H1 (cell line): ENCODE data around the gene ACACA. TPM values are rescaled to one million over a fixed set of nuclear protein-coding genes. Genes with fewer than 3 reads are reported as not detected.

Experiments used
- CTCF ChIA-PET: fragments of 300-600 bp; sonication (Branson Sonifier 250); formaldehyde crosslinking; loops from one replicate; lab custom pipeline; 2021; ENCODE audit not compliant: partially characterized antibody; lab: Charles Lee
- POLR2A ChIA-PET: fragments of 300-600 bp; sonication (Branson Sonifier 250); formaldehyde crosslinking; loops from one replicate; lab custom pipeline; 2021; ENCODE audit warnings: inconsistent platforms; ENCODE audit not compliant: partially characterized antibody; lab: Charles Lee
- DNase-seq, 2 experiments: peaks; one replicate each; pipeline versions ENCODE4 v3.0.0 to v3.0.0-alpha.2; 2010 to 2022; ENCODE audit warnings: low spot score in 2 of 2, low read depth in 1 of 2, mixed read lengths in 1 of 2
- FAIRE-seq: peaks from 2 replicates; lab custom pipeline; 2011; peaks lifted over from hg19 to GRCh38; lab: Jason Lieb, UNC
- H2AFZ ChIP-seq: 2 replicates; pipeline ENCODE4 v1.8.1; 2012; ENCODE audit warnings: low read length, inconsistent platforms
- H2AK5ac ChIP-seq: 2 replicates; pipeline ENCODE4 v1.6.1; 2013; ENCODE audit warnings: low read depth, low read length
- H2BK120ac ChIP-seq: replicated peaks from 2 replicates; pipeline ENCODE3; 2013; ENCODE audit warnings: low read depth, low read length, inconsistent platforms
- H2BK12ac ChIP-seq: 2 replicates; pipeline ENCODE4 v1.6.1; 2013; ENCODE audit warnings: low read depth, low read length
- H2BK15ac ChIP-seq: 2 replicates; pipeline ENCODE4 v1.6.1; 2013; ENCODE audit warnings: low read length
- H2BK20ac ChIP-seq: 2 replicates; pipeline ENCODE4 v1.6.1; 2013; ENCODE audit warnings: low read length
- H2BK5ac ChIP-seq: 2 replicates; pipeline ENCODE4 v1.6.1; 2013; ENCODE audit warnings: low read depth, low read length
- H3K14ac ChIP-seq: 2 replicates; pipeline ENCODE4 v1.6.1; 2013; ENCODE audit warnings: inconsistent platforms; ENCODE audit not compliant: insufficient read length
- H3K18ac ChIP-seq: 2 replicates; pipeline ENCODE4 v1.6.1; 2013; ENCODE audit warnings: low read length; ENCODE audit errors: extremely low read depth
- H3K23ac ChIP-seq: 2 replicates; pipeline ENCODE4 v1.6.1; 2013; ENCODE audit warnings: inconsistent platforms; ENCODE audit not compliant: insufficient read length
- H3K23me2 ChIP-seq: 2 replicates; pipeline ENCODE4 v1.6.1; 2013; ENCODE audit warnings: low read depth, low read length
- H3K27ac ChIP-seq: 2 replicates; pipeline ENCODE4 v1.6.1; 2011; ENCODE audit warnings: low read depth, low read length, inconsistent platforms
- H3K27me3 ChIP-seq, 4 experiments: replicated peaks in 1 of 4; 1 replicate in 1 of 4; 2 replicates in 3 of 4; pipeline versions ENCODE4 v1.6.1 to v1.8.1; 2011 to 2013; ENCODE audit warnings: low read length in 3 of 4, mild to moderate bottlenecking in 3 of 4, inconsistent platforms in 2 of 4, mixed read lengths in 2 of 4, moderate library complexity in 1 of 4; ENCODE audit not compliant: control insufficient read depth in 3 of 4, insufficient read depth in 3 of 4; ENCODE audit errors: extremely low read depth in 1 of 4
- H3K36me3 ChIP-seq, 4 experiments: 2 replicates each; pipeline versions ENCODE4 v1.6.1 to v1.8.1; 2011 to 2013; ENCODE audit warnings: mild to moderate bottlenecking in 4 of 4, low read length in 3 of 4, moderate library complexity in 2 of 4, control low read depth in 1 of 4, inconsistent platforms in 1 of 4; ENCODE audit not compliant: insufficient read depth in 4 of 4, control insufficient read depth in 2 of 4
- H3K4ac ChIP-seq: replicated peaks from 2 replicates; pipeline ENCODE3; 2013; ENCODE audit warnings: low read length, low read depth, mixed read lengths, inconsistent platforms; ENCODE audit not compliant: insufficient read length
- H3K4me1 ChIP-seq, 4 experiments: replicated peaks in 1 of 4; 1 replicate in 1 of 4; 2 replicates in 3 of 4; pipeline versions ENCODE4 v1.6.1 to v1.8.1; 2011 to 2013; ENCODE audit warnings: low read length in 3 of 4, inconsistent platforms in 2 of 4, mixed read lengths in 1 of 4; ENCODE audit not compliant: insufficient read depth in 4 of 4, control insufficient read depth in 3 of 4
- H3K4me2 ChIP-seq, 2 experiments: 2 replicates each; pipeline versions ENCODE4 v1.6.1 to v1.8.1; 2011 to 2013; ENCODE audit warnings: low read depth in 2 of 2, low read length in 2 of 2, control low read depth in 1 of 2, inconsistent platforms in 1 of 2, mild to moderate bottlenecking in 1 of 2; ENCODE audit not compliant: insufficient read depth in 1 of 2
- H3K4me3 ChIP-seq, 4 experiments: fragments of 200-600, 300-600 bp in 1 of 4; sonication (generic), shearing (Covaris generic), sonication (Bioruptor Twin) in 1 of 4; 2 replicates each; pipeline versions ENCODE4 v1.5.1 to v1.8.1; 2011 to 2016; ENCODE audit warnings: low read length in 4 of 4, low read depth in 3 of 4, control low read depth in 2 of 4, inconsistent platforms in 2 of 4, mild to moderate bottlenecking in 2 of 4, mixed read lengths in 1 of 4, moderate library complexity in 1 of 4; ENCODE audit not compliant: insufficient read depth in 2 of 4; ENCODE audit errors: extremely low read depth in 1 of 4
- H3K56ac ChIP-seq: replicated peaks from 2 replicates; pipeline ENCODE3; 2013; ENCODE audit warnings: low read depth, mild to moderate bottlenecking, mixed read lengths, low read length, inconsistent platforms; ENCODE audit not compliant: insufficient read length
- H3K79me1 ChIP-seq: 2 replicates; pipeline ENCODE4 v1.6.1; 2013; ENCODE audit warnings: low read depth, low read length, control low read depth
- H3K79me2 ChIP-seq, 2 experiments: 2 replicates each; pipeline versions ENCODE4 v1.6.1 to v1.8.1; 2012 to 2013; ENCODE audit warnings: low read length in 2 of 2, mild to moderate bottlenecking in 2 of 2, inconsistent platforms in 1 of 2; ENCODE audit not compliant: insufficient read depth in 2 of 2, control insufficient read depth in 1 of 2
- H3K9ac ChIP-seq, 4 experiments: replicated peaks in 1 of 4; 1 replicate in 1 of 4; 2 replicates in 3 of 4; pipeline versions ENCODE4 v1.6.1 to v1.8.1; 2011 to 2013; ENCODE audit warnings: low read depth in 3 of 4, low read length in 3 of 4, control low read depth in 2 of 4, mild to moderate bottlenecking in 2 of 4, moderate library complexity in 2 of 4, inconsistent platforms in 1 of 4; ENCODE audit errors: extremely low read depth in 1 of 4
- H3K9me3 ChIP-seq, 2 experiments: 2 replicates each; pipeline versions ENCODE4 v1.6.1 to v1.8.1; 2012 to 2013; ENCODE audit warnings: mild to moderate bottlenecking in 2 of 2, moderate library complexity in 2 of 2, control low read depth in 1 of 2, inconsistent platforms in 1 of 2, low read depth in 1 of 2, low read length in 1 of 2, mixed read lengths in 1 of 2; ENCODE audit not compliant: insufficient read depth in 2 of 2
- H4K20me1 ChIP-seq, 2 experiments: replicated peaks in 1 of 2; 2 replicates each; pipeline versions ENCODE3 to v1.8.1; 2011 to 2013; ENCODE audit warnings: inconsistent platforms in 2 of 2, low read length in 2 of 2, mild to moderate bottlenecking in 1 of 2; ENCODE audit not compliant: insufficient read depth in 2 of 2, control insufficient read depth in 1 of 2
- H4K5ac ChIP-seq: 2 replicates; pipeline ENCODE4 v1.6.1; 2013; ENCODE audit warnings: low read length, low read depth, mixed read lengths, inconsistent platforms; ENCODE audit not compliant: insufficient read length
- H4K8ac ChIP-seq: 2 replicates; pipeline ENCODE4 v1.8.0; 2013; ENCODE audit warnings: mild to moderate bottlenecking, moderate library complexity, low read length, inconsistent platforms; ENCODE audit not compliant: insufficient read depth; ENCODE audit errors: extremely low read depth
- H4K91ac ChIP-seq: replicated peaks from 2 replicates; pipeline ENCODE3; 2013; ENCODE audit warnings: low read length, mixed read lengths, inconsistent platforms; ENCODE audit not compliant: insufficient read length
- CTCF ChIP-seq, 3 experiments: IDR thresholded peaks; 1 replicate in 2 of 3; 2 replicates in 1 of 3; pipeline versions ENCODE4 v1.5.1 to v1.6.1; 2011; ENCODE audit warnings: low read length in 3 of 3, mild to moderate bottlenecking in 3 of 3, inconsistent platforms in 2 of 3, low read depth in 1 of 3, moderate library complexity in 1 of 3; ENCODE audit not compliant: insufficient read depth in 1 of 3; ENCODE audit errors: control extremely low read depth in 1 of 3
- RXRA ChIP-seq: IDR thresholded peaks from 2 replicates; pipeline ENCODE4 v1.6.1; 2011; ENCODE audit warnings: low read depth, mild to moderate bottlenecking, low read length, moderate library complexity; ENCODE audit not compliant: insufficient read depth
- SP4 ChIP-seq: IDR thresholded peaks from 2 replicates; pipeline ENCODE4 v1.6.1; 2012; ENCODE audit warnings: low read length, inconsistent platforms
- TAF7 ChIP-seq: optimal IDR thresholded peaks from 2 replicates; pipeline ENCODE3; 2011; ENCODE audit warnings: low read depth, mild to moderate bottlenecking, inconsistent platforms, low read length, moderate library complexity, borderline replicate concordance
- polyA plus RNA-seq, 7 experiments: library from polyadenylated mRNA; depleted of rRNA in 3 of 7; stranded (reverse) in 5 of 7; unstranded in 2 of 7; fragments of >200 nt in 5 of 7; fragments of 200-250 nt in 2 of 7; gene quantifications; 1 replicate in 5 of 7; 2 replicates in 1 of 7; 4 replicates in 1 of 7; pipeline versions ENCODE4 v1.2.1 to v1.2.3, GENCODE V29; 2011 to 2013; ENCODE audit warnings: missing spikeins in 2 of 7, mixed read lengths in 2 of 7
- total RNA-seq: library from RNA; stranded (reverse); fragmentation: NEBNext Ultra II Directional; extraction: Animal tissue kit (Norgen Biotek cat#: 25700); gene quantifications from 2 replicates; pipeline ENCODE4 v1.2.1, GENCODE V29; 2021

Gene ACACA
- total and polyA plus RNA-seq, 2 of the 8 experiments (the other 6 are each of a cell fraction or from before 2014, with no cell fraction given): 74.0 to 160 TPM

GRCh38 chr17:37283414-37283961 lies 123.1 kb downstream of the ACACA start:
- no peak overlapping the region for H3K56ac ChIP-seq
- peaks cover 0 to 21% (median 6%) of the 10 kb centered on the region in 4 experiments; a peak in 4 of 8 replicates for H3K36me3 ChIP-seq
- H3K23me2 ChIP-seq: no peaks in the 10 kb centered on the region
- H3K79me2 ChIP-seq: peaks cover 0 to 17% of the 10 kb centered on the region in 2 experiments; a peak in 2 of 4 replicates
- no peak overlapping the region for H3K4me2 ChIP-seq
- POLR2A ChIA-PET: no interaction called here
- H3K9ac ChIP-seq: no peak overlapping the region
- no peak overlapping the region for H3K27ac ChIP-seq
- peaks cover 3% of the 10 kb centered on the region; the same call in 1 of the 2 replicates for H3K79me1 ChIP-seq
- H3K4ac ChIP-seq: no peak overlapping the region
- H3K4me3 ChIP-seq: no peak overlapping the region
- H4K8ac ChIP-seq: no peak overlapping the region
- no peak overlapping the region for H2AFZ ChIP-seq
- CTCF ChIA-PET: no interaction called here
- H2BK120ac ChIP-seq: no peak overlapping the region
- FAIRE-seq (no peak), DNase-seq (no peak)
- H3K9me3 ChIP-seq: no peaks in the 10 kb centered on the region
- H3K27me3 ChIP-seq: no peaks in the 10 kb centered on the region
- peaks cover 0 to 4% of the 10 kb centered on the region in 2 experiments for H4K20me1 ChIP-seq
- H3K4me1 ChIP-seq: 0 out of 7 replicates have a peak, but pooled peaks cover 0 to 3% (median 0%) of the 10 kb centered on the region in 4 experiments
- H3K18ac ChIP-seq: no peak overlapping the region
- TF ChIP-seq SP4 (no peak), TAF7 (no peak), CTCF (IDR thresholded peaks at IDR 0.05; ENCODE audit: control extremely low read depth in 1 of 3, insufficient read depth in 1 of 3, low read depth in 1 of 3, low read length in 3 of 3) (no peak), RXRA (no peak)
- no peak overlapping the region for H3K23ac ChIP-seq
- no peak overlapping the region for H4K5ac ChIP-seq
- no peak overlapping the region for H2BK12ac ChIP-seq
- no peak overlapping the region for H2AK5ac ChIP-seq
- no peak overlapping the region for H3K14ac ChIP-seq
- no peak overlapping the region for H4K91ac ChIP-seq
- H2BK15ac ChIP-seq: no peak overlapping the region
- H2BK5ac ChIP-seq: no peak overlapping the region
- H2BK20ac ChIP-seq: no peak overlapping the region
